ENCODE results near the gene USP33.
"Not testable (repeated sequence)": the region's sequence is repeated elsewhere in the genome, so short reads cannot be mapped to it uniquely, and the experiment has no call there.

The USP33 gene

DNA sequence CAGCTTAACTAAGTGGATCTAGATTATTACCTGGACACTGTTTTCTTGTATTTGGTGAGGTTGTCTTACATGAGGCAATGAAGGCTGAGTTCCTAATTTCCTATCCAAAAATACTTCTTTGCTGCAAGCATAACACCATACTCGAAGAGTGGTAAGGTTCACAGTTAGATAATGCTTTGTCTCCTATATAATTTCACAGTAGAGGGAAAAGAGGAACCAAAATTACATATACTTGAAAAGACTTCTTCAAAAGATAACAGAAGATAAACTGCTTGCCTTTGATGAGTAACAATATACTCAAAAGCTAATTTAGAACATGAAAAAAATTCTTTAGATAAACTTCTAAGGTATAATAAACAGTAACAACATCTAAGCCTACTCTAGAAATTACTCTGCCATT is 20.4 kb downstream of the USP33 start:
- TF ChIP-seq ZFX (IDR thresholded peaks at IDR 0.05; ENCODE audit: borderline replicate concordance): no peak
- H3K27ac ChIP-seq: no peak overlapping the region

DNA sequence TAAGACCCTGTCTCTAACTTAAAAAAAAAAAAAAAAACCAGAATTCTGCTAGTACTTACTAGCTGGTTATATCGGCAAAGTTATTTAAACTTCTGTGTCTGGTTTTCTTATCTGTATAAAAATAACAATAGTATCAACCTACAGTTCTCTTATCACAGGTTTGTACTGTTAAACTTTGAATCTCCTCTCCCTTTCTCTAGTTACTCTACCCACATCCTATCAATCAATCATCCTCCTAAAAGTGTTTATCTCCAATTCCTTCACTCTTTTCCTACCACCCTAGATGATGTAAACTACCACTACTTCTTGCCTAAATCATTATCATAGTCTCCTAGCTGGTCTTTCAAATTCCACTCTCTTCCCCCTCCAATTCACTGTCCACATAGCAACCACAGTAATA is 27.6 kb downstream of the USP33 start:
- no peak overlapping the region for H3K27ac ChIP-seq
- no peak for TF ChIP-seq ZFX (IDR thresholded peaks at IDR 0.05; ENCODE audit: borderline replicate concordance)
- TF ChIP-seq, protein P1, sequence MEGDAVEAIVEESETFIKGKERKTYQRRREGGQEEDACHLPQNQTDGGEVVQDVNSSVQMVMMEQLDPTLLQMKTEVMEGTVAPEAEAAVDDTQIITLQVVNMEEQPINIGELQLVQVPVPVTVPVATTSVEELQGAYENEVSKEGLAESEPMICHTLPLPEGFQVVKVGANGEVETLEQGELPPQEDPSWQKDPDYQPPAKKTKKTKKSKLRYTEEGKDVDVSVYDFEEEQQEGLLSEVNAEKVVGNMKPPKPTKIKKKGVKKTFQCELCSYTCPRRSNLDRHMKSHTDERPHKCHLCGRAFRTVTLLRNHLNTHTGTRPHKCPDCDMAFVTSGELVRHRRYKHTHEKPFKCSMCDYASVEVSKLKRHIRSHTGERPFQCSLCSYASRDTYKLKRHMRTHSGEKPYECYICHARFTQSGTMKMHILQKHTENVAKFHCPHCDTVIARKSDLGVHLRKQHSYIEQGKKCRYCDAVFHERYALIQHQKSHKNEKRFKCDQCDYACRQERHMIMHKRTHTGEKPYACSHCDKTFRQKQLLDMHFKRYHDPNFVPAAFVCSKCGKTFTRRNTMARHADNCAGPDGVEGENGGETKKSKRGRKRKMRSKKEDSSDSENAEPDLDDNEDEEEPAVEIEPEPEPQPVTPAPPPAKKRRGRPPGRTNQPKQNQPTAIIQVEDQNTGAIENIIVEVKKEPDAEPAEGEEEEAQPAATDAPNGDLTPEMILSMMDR (IDR thresholded peaks at IDR 0.05): no peak

DNA sequence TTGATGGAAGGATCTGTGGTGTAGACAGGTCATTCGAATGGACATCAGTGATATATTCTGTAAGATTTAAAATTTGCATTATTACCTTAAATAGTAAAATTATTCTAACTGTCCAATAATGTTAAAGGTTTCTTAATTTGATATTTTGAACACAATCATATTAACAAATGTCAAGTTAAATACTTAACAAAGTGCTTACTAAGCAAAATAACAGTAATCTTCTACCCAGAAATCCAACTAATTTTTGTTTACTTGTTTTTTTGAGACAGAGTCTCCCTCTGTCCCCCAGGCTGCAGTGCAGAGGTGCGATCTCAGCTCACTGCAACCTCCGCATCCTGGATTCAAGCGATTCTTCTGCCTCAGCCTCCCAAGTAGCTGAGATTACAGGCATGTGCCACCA is 33.9 kb downstream of the USP33 start:
- TF ChIP-seq ZFX (IDR thresholded peaks at IDR 0.05; ENCODE audit: borderline replicate concordance): no peak
- TF ChIP-seq, protein P1 (IDR thresholded peaks at IDR 0.05): no peak
- H3K27ac ChIP-seq: no peak overlapping the region

GRCh38 chr1:77718181-77718580 is 41.5 kb downstream of the USP33 start:
- TF ChIP-seq, protein P1 (IDR thresholded peaks at IDR 0.05): no peak
- no peak for TF ChIP-seq ZFX (IDR thresholded peaks at IDR 0.05; ENCODE audit: borderline replicate concordance)
- no peak overlapping the region for H3K27ac ChIP-seq

GRCh38 chr1:77716065-77716464 is 43.6 kb downstream of the USP33 start:
- no peak overlapping the region for H3K27ac ChIP-seq
- TF ChIP-seq, protein P1 (IDR thresholded peaks at IDR 0.05): no peak

DNA sequence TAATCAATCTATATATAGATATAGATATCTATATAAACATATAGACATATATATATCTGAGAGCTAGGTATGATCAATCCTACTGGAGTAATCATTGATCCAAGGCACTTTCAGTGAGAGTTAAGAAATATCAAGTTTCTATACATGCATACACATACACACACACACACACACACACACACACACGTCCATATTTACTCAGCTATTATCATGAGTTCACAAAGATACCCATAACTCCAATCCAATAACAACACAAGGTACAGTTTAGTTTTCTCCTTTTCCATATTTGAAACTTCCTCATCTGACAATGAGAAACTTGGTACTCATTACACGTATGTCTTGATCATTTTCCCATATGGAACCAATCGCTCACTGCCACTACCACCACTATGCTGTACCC is 49.9 kb downstream of the USP33 start:
- H3K27ac ChIP-seq: no peak overlapping the region
- TF ChIP-seq ZFX (IDR thresholded peaks at IDR 0.05; ENCODE audit: borderline replicate concordance): no peak
- TF ChIP-seq, protein P1 (IDR thresholded peaks at IDR 0.05): no peak

- TF ChIP-seq, protein P1 (IDR thresholded peaks at IDR 0.05): no peak
- no peak for TF ChIP-seq ZFX (IDR thresholded peaks at IDR 0.05; ENCODE audit: borderline replicate concordance)
- no peak overlapping the region for H3K27ac ChIP-seq
Measured at GRCh38 chr1:77706321-77706720, 53.3 kb downstream of the USP33 start.

DNA sequence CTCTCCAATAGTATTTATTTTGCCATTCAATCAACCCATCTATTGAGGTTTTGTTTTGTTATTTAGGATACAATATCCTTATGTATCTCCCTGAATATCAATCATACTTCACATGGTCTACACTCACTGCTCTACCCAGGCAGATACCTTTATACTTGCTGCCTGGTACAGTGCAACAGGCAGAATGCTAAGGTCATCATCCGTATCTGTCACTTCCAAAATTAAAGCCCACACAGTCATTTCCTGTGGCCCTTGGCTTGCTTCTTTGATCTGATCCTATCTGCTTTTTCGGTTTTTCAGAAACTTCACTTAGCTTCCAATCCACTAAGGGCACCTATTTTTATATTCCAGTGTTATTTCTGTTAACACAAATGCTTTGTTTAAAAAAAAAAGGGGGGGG is 54.9 kb downstream of the USP33 start:
- H3K27ac ChIP-seq: no peak overlapping the region
- no peak for TF ChIP-seq ZFX (IDR thresholded peaks at IDR 0.05; ENCODE audit: borderline replicate concordance)
- TF ChIP-seq, protein P1 (IDR thresholded peaks at IDR 0.05): no peak

- H3K27ac ChIP-seq: not testable (repeated sequence)
Measured at GRCh38 chr1:77699673-77700072, 60.0 kb downstream of the USP33 start.
